HepG2 (cell line): ENCODE data around the gene CACNG1. TPM values are rescaled to one million over a fixed set of nuclear protein-coding genes. Genes with fewer than 3 reads are reported as not detected.

ENCODE experiments used
- ATAC-seq: fragments of 200-7000 bp; cut with Tn5 transposase; 3 replicates; pipeline ENCODE4 v1.9.1; 2020; ENCODE audit warnings: mild to moderate bottlenecking, moderate library complexity
- BruUV-seq: library from RNA; stranded (reverse); fragments of 400-500 nt; replicated peaks from 2 replicates; lab custom pipeline; 2021; lab: Mats Ljungman, UMichigan
- CTCF ChIA-PET: fragments of 300-600 bp; formaldehyde crosslinking; extraction: SDS; loops from one replicate; lab custom pipeline; 2021; ENCODE audit warnings: low total read pairs, inconsistent platforms, low intra/inter-chr PET ratio; lab: Yijun Ruan, JAX
- POLR2A ChIA-PET: fragments of 350-600 bp; sonication (Branson Sonifier 250); formaldehyde crosslinking; loops from one replicate; lab custom pipeline; 2020; ENCODE audit warnings: antibody characterized with exemption, inconsistent platforms; lab: Yijun Ruan, JAX
- DNase-seq: peaks from one replicate; pipeline ENCODE4 v3.0.0-alpha.2; 2015; ENCODE audit warnings: low spot score
- FAIRE-seq: peaks from 3 replicates; lab custom pipeline; 2011; peaks lifted over from hg19 to GRCh38; lab: Jason Lieb, UNC
- H2AFZ ChIP-seq: one replicate; pipeline ENCODE4 v1.6.1; 2011; ENCODE audit warnings: low read length, inconsistent platforms
- H3K27ac ChIP-seq: fragments of 300-600 bp; 3 replicates; pipeline ENCODE4 v1.8.0; 2011; ENCODE audit warnings: mixed run types, mild to moderate bottlenecking, mixed read lengths, low read length, inconsistent platforms; ENCODE audit not compliant: insufficient read depth; ENCODE audit errors: extremely low read length
- H3K27me3 ChIP-seq, 2 experiments: fragments of 200-600 bp in 1 of 2; 2 replicates in 1 of 2; 3 replicates in 1 of 2; pipeline versions ENCODE4 v1.6.0 to v1.8.0; 2011; ENCODE audit warnings: low read length in 2 of 2, mild to moderate bottlenecking in 2 of 2, moderate library complexity in 2 of 2, inconsistent platforms in 1 of 2; ENCODE audit not compliant: insufficient read depth in 2 of 2, control insufficient read depth in 1 of 2
- H3K36me3 ChIP-seq, 2 experiments: fragments of 200-600 bp in 1 of 2; replicated peaks in 1 of 2; 2 replicates in 1 of 2; 3 replicates in 1 of 2; pipeline versions ENCODE4 v1.5.1 to v1.8.0; 2011; ENCODE audit warnings: low read length in 2 of 2, inconsistent platforms in 1 of 2; ENCODE audit not compliant: insufficient read depth in 2 of 2, control insufficient read depth in 1 of 2
- H3K4me1 ChIP-seq: 2 replicates; pipeline ENCODE4 v1.5.1; 2012; ENCODE audit warnings: low read length, inconsistent platforms; ENCODE audit not compliant: insufficient read depth
- H3K4me2 ChIP-seq: 2 replicates; pipeline ENCODE4 v1.6.0; 2011; ENCODE audit warnings: low read depth, low read length, inconsistent platforms
- H3K4me3 ChIP-seq, 3 experiments: fragments of 200-600 bp in 1 of 3; sonication (generic), shearing (Covaris generic) in 1 of 3; replicated peaks in 1 of 3; 2 replicates each; pipeline ENCODE4 v1.5.1; 2011 to 2016; ENCODE audit warnings: low read length in 3 of 3, inconsistent platforms in 2 of 3, low read depth in 2 of 3, mild to moderate bottlenecking in 2 of 3, control low read depth in 1 of 3, mixed read lengths in 1 of 3; ENCODE audit not compliant: insufficient read depth in 1 of 3
- H3K79me2 ChIP-seq: one replicate; pipeline ENCODE4 v1.6.1; 2011; ENCODE audit warnings: low read length, inconsistent platforms; ENCODE audit not compliant: insufficient read depth
- H3K9ac ChIP-seq: 2 replicates; pipeline ENCODE4 v1.6.0; 2011; ENCODE audit warnings: mild to moderate bottlenecking, low read depth, low read length, inconsistent platforms; ENCODE audit not compliant: insufficient read depth
- H3K9me3 ChIP-seq: 2 replicates; pipeline ENCODE4 v1.5.1; 2012; ENCODE audit warnings: mild to moderate bottlenecking, low read length
- H4K20me1 ChIP-seq: 2 replicates; pipeline ENCODE4 v1.6.0; 2011; ENCODE audit warnings: inconsistent platforms, mild to moderate bottlenecking, low read length, moderate library complexity; ENCODE audit not compliant: insufficient read depth
- BCL6 ChIP-seq: IDR thresholded peaks from 2 replicates; pipeline ENCODE4 v1.6.1; 2016; ENCODE audit warnings: missing genetic modification reagents, missing compliant biosample characterization
- EZH2 ChIP-seq: conservative IDR thresholded peaks from 2 replicates; pipeline ENCODE4 v1.6.1; 2012; ENCODE audit warnings: mild to moderate bottlenecking, low read depth, low read length, moderate library complexity
- HNF4A ChIP-seq: sonication (generic); formaldehyde crosslinking; IDR thresholded peaks from 2 replicates; pipeline ENCODE4 v1.4.0; 2020; ENCODE audit warnings: missing genetic modification reagents
- POLR2AphosphoS2 ChIP-seq: IDR thresholded peaks from 2 replicates; pipeline ENCODE4 v1.6.1; 2011; ENCODE audit warnings: low read depth, low read length, improper control_type of control experiment
- SATB2 ChIP-seq: sonication (generic); formaldehyde crosslinking; IDR thresholded peaks from 2 replicates; pipeline ENCODE4 v1.5.0; 2020; ENCODE audit warnings: missing genetic modification reagents
- ZC3H4 ChIP-seq: sonication (generic); formaldehyde crosslinking; IDR thresholded peaks from 2 replicates; pipeline ENCODE4 v1.4.0; 2020; ENCODE audit warnings: missing genetic modification reagents, borderline replicate concordance
- ZNF3 ChIP-seq: IDR thresholded peaks from 2 replicates; pipeline ENCODE4 v1.7.0; 2017; ENCODE audit warnings: inconsistent platforms
- ZNF317 ChIP-seq: sonication (generic); formaldehyde crosslinking; IDR thresholded peaks from 2 replicates; pipeline ENCODE4 v1.5.0; 2020; ENCODE audit warnings: mild to moderate bottlenecking, missing genetic modification reagents
- ZNF550 ChIP-seq: sonication (generic); formaldehyde crosslinking; IDR thresholded peaks from 2 replicates; pipeline ENCODE4 v1.4.0; 2020; ENCODE audit warnings: mild to moderate bottlenecking, missing genetic modification reagents, borderline replicate concordance
- ZNF839 ChIP-seq: sonication (generic); formaldehyde crosslinking; IDR thresholded peaks from 2 replicates; pipeline ENCODE4 v1.4.0; 2020; ENCODE audit warnings: missing genetic modification reagents, mild to moderate bottlenecking, borderline replicate concordance
- WGBS: methylation state at CpG from one replicate; pipeline ENCODE4 v1.1.6; 2017; ENCODE audit warnings: low lambda C conversion rate; 5-methylcytosine and 5-hydroxymethylcytosine counted together
- in situ Hi-C: cut with HindIII; loops from 2 replicates; pipeline ENCODE4 v1.10.0; 2017; ENCODE audit warnings: low pct_unique_long_range_greater_than_20kb; ENCODE audit not compliant: extremely low pct_ligation_motif_present
- intact Hi-C: fragments of 100-400 bp; cut with micrococcal nuclease; formaldehyde crosslinking; loops from one replicate; pipeline ENCODE4 v1.10.0; 2022; ENCODE audit not compliant: unreplicated experiment
- polyA plus RNA-seq, 8 experiments: library from polyadenylated mRNA; depleted of rRNA in 3 of 8; stranded (reverse) in 7 of 8; unstranded in 1 of 8; fragments of >200 nt; fragmentation: Illumina TruSeq in 4 of 8; extraction: Trizol in 4 of 8; gene quantifications; 2 replicates each; pipeline versions ENCODE4 v1.2.1 to v1.2.3, GENCODE V29; 2011 to 2016; ENCODE audit warnings: low read depth in 4 of 8, missing spikeins in 1 of 8, mixed read lengths in 1 of 8; ENCODE audit not compliant: insufficient read depth in 1 of 8
- total RNA-seq, 5 experiments: library from RNA; depleted of rRNA; stranded (reverse); fragments of >200 nt; fragmentation: Illumina TruSeq; extraction: Trizol; gene quantifications; 2 replicates each; pipeline ENCODE4 v1.2.3, GENCODE V29; 2016; ENCODE audit warnings: low read depth in 1 of 5
- TF ChIP-seq, protein P1 (sequence below): sonication (generic); formaldehyde crosslinking; IDR thresholded peaks from 2 replicates; pipeline ENCODE4 v1.5.1; 2020; ENCODE audit warnings: missing genetic modification reagents, mild to moderate bottlenecking, borderline replicate concordance
- TF ChIP-seq, protein P2 (sequence below): sonication (generic); formaldehyde crosslinking; IDR thresholded peaks from 2 replicates; pipeline ENCODE4 v1.5.1; 2020; ENCODE audit warnings: mild to moderate bottlenecking, missing genetic modification reagents, borderline replicate concordance

Gene CACNG1
- total and polyA plus RNA-seq, 2 of the 13 experiments (the other 11 are each of a cell fraction or from before 2014, with no cell fraction given): not detected

DNA sequence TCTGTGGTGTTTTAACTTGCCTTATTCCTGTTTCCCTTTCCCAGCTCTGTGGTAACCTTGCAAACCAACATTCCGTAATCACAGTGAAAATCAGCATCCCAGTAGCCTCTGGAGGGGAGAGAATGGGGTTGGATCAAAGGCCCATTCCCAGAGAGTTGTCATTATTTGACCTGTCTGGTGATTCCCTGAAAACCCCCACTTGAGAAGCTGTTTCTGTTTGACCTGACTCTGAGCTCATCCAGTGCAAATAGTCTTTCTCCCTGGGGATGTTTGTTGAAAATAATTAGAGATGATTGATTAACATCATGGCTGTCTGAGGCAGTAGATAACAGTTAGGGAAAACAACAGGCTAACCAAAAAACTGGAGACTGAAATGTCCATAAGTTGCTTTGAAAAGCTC, 3.0 kb downstream of the CACNG1 start:
- CTCF ChIA-PET: no interaction called here
- peak; percentile 64 for FAIRE-seq
- WGBS: 7% methylated on average over 1 of the region's 1 CpG

DNA sequence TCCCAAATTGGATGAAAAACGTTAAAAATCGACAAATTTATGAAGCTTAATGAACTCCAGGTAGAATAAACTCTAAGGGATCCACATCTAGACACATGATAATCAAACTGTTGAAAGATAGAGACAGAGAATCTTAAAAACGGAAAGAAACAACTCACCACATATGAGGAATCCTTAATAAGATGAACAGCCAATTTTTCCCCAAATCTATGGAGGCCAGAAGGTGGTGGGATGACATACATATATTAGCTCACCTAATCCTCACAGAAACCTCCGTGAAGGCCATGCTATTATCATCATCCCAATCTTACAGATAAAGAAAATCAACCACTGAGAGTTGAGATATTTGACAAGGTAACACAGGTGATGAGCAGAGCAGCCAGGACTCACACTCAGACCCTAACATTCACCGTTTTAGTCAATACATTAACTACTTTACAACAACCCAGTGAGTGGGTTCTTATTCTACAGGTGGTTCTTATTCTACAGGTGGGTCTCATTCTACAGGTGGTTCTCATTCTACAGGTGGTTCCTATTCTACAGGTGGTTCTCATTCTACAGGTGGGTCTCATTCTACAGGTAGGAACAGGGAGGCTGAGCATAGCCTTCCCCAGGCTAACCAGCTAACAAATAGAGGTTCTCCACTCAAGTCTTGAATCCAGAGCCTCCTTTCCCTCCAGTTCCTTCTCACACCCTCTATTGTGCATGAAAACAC, 4.8 kb downstream of the CACNG1 start:
- Histone ChIP-seq H3K4me2 (no peak overlapping the region), H3K4me1 (peaks cover 8% of the 10 kb centered on the region), H3K9me3 (peaks cover 24% of the 10 kb centered on the region), H2AFZ (no peak overlapping the region), H3K4me3 (no peak overlapping the region), H3K36me3 (no peaks in the 10 kb centered on the region), H3K27me3 (peaks cover 3 to 25% of the 10 kb centered on the region in 2 experiments; a peak in 3 of 5 replicates), H3K79me2 (no peaks in the 10 kb centered on the region), H3K9ac (no peak overlapping the region), H4K20me1 (no peaks in the 10 kb centered on the region), H3K27ac (no peak overlapping the region)
- in situ Hi-C loops: no loop called here
- FAIRE-seq (no peak), ATAC-seq (no peak), DNase-seq (no peak)
- POLR2A ChIA-PET: no interaction called here
- peak; percentile 99 for TF ChIP-seq ZNF317 (CRISPR knock-in tag)
- TF ChIP-seq, protein P1, sequence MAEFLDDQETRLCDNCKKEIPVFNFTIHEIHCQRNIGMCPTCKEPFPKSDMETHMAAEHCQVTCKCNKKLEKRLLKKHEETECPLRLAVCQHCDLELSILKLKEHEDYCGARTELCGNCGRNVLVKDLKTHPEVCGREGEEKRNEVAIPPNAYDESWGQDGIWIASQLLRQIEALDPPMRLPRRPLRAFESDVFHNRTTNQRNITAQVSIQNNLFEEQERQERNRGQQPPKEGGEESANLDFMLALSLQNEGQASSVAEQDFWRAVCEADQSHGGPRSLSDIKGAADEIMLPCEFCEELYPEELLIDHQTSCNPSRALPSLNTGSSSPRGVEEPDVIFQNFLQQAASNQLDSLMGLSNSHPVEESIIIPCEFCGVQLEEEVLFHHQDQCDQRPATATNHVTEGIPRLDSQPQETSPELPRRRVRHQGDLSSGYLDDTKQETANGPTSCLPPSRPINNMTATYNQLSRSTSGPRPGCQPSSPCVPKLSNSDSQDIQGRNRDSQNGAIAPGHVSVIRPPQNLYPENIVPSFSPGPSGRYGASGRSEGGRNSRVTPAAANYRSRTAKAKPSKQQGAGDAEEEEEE (CRISPR knock-in tag): no peak
- CTCF ChIA-PET: no interaction called here
- 8% methylated on average over 5 of the region's 5 CpGs for WGBS
- no TSS peak for BruUV-seq
- intact Hi-C loops: no loop called here

More for the DNA sequence above, 3.0 kb downstream of the CACNG1 start:
- H3K4me3 ChIP-seq: no peak overlapping the region
- no TSS peak for BruUV-seq
- POLR2A ChIA-PET: no interaction called here
- no peaks in the 10 kb centered on the region for H3K36me3 ChIP-seq
- H3K9ac ChIP-seq: no peak overlapping the region
- no peak overlapping the region for H3K27ac ChIP-seq
- peaks cover 0 to 25% of the 10 kb centered on the region in 2 experiments; a peak in 3 of 5 replicates for H3K27me3 ChIP-seq
- no peaks in the 10 kb centered on the region for H3K79me2 ChIP-seq
- ATAC-seq (peak; percentile 51), DNase-seq (peak; percentile 56)
- intact Hi-C loops: no loop called here
- TF ChIP-seq BCL6 (CRISPR knock-in tag) (0 out of 2 replicates have a peak, but pooled peaks have one; percentile 18), EZH2 (no peak), SATB2 (CRISPR knock-in tag) (no peak), HNF4A (0 out of 2 replicates have a peak, but pooled peaks have one; percentile 6), ZNF550 (CRISPR knock-in tag) (no peak), ZNF3 (CRISPR knock-in tag) (no peak), POLR2AphosphoS2 (no peak), ZNF839 (CRISPR knock-in tag) (no peak), ZC3H4 (CRISPR knock-in tag) (no peak)
- TF ChIP-seq, protein P2, sequence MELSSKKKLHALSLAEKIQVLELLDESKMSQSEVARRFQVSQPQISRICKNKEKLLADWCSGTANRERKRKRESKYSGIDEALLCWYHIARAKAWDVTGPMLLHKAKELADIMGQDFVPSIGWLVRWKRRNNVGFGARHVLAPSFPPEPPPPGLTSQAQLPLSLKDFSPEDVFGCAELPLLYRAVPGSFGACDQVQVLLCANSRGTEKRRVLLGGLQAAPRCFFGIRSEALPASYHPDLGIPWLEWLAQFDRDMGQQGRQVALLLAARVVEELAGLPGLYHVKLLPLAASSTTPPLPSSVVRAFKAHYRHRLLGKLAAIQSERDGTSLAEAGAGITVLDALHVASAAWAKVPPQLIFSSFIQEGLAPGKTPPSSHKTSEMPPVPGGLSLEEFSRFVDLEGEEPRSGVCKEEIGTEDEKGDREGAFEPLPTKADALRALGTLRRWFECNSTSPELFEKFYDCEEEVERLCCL (CRISPR knock-in tag): no peak
- no peak overlapping the region for H3K4me2 ChIP-seq
- H4K20me1 ChIP-seq: no peaks in the 10 kb centered on the region
- no peak overlapping the region for H2AFZ ChIP-seq
- in situ Hi-C loops: no loop called here
- peaks cover 8% of the 10 kb centered on the region for H3K4me1 ChIP-seq
- H3K9me3 ChIP-seq: peaks cover 24% of the 10 kb centered on the region
